Fibroblast of peridontal ligament (primary cell): ENCODE data around the gene SWAP70.
"Not testable (repeated sequence)": the region's sequence is repeated elsewhere in the genome, so short reads cannot be mapped to it uniquely, and the experiment has no call there.

Experiments used
- DNase-seq: peaks from one replicate; pipeline ENCODE4 v3.0.0-alpha.2; 2010; ENCODE audit errors: extremely low read depth

Gene SWAP70

DNA sequence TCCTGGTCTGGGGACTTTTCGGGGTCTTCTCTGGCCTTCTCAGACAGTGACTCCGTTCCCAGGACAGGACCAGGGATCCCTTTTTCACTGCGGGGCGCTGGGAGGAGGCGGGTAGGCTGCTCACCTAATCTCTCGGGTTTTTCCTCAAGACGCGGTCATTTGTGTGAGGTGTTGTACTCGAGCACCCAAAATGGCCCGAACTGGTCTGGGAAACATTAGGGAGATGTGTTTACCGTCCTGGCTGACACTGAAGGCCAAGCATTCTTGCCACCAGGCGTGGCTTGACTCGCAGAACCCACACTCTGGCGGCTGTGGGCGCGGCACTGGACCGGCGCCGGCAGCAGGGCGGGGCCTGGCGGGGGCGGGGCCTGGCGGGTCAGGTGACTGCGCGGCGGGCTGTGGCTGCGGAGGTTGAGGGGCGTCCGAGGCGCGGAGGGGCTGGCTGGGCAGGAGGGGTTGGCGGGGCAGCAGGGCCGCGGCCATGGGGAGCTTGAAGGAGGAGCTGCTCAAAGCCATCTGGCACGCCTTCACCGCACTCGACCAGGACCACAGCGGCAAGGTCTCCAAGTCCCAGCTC lies at the start of gene SWAP70:
Gene SWAP70 (plus strand): TSS at position 379 of the 577 bp plus-strand sequence. CDS start 103 bp downstream, at position 482.
- peak; percentile 87 for DNase-seq

DNA sequence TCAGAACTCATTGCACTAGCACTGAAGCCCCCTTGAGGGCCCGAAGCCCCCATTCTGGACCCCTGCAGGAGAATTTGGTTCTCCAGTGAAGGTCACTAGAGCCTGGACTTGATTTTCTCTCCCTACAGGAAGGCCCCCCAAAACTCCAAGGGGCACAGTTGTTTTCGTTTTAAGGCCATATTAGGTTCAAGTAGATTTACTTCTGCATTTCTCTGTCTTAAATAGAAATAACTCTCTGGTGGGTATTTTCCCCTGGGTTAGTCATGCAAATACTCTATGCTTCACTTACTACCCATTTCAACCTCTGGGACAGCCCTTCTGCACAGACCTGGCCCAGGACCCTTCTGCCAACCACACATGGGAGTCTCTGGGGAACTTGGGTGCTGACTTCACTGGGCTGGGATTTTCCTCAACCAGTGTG lies 48.8 kb upstream of the SWAP70 start:
- peak; percentile 23 for DNase-seq

DNA sequence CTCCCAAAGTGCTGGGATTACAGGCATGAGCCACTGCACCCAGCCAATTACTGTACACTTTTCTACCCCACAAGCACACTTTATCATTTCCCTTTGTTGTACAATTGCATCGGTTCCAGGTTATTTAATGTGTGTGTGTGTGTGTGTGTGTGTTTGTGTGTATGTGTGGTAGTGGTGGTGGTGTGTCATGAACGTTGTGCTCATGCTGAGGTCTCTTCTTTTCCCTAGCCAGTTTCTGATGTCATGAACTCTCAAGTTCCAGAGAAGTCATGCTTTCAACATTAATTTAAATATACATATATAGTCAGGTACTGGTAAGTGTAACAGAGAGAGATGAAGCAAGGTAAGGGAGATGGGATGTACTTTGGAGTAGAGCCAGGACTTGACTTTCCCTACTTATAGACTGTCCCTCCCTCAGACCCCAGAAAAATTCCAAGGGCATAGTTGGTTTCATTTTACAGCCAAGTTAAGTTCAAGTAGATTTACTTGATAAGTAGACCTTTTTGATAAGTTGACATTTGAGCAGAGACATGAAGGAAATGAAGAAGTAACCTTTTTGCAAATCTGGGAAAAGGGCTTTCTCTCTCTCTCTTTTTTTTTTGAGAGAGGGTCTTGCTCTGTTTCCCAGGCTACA lies 47.7 kb upstream of the SWAP70 start:
- DNase-seq = peak; percentile 37

DNA sequence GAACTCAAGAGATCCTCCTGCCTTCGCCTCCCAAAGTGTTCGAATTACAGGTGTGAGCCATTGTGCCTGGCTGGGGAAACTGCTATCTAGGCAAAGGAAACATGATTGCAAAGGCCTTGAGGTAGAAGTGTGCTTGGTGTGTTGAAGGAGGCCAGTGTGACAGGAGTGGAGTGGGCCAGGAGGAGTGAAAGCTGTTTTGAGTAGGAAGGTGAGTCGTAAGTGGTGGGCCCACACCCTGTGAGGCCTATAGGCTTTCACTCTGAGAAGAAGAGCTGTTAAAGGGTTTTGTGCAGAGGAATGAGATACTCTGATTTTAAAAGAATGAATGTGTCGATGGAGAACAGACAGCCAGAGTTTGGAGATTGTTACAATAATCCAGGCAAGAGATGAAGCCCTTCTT lies 47.0 kb upstream of the SWAP70 start:
- no peak for DNase-seq

DNA sequence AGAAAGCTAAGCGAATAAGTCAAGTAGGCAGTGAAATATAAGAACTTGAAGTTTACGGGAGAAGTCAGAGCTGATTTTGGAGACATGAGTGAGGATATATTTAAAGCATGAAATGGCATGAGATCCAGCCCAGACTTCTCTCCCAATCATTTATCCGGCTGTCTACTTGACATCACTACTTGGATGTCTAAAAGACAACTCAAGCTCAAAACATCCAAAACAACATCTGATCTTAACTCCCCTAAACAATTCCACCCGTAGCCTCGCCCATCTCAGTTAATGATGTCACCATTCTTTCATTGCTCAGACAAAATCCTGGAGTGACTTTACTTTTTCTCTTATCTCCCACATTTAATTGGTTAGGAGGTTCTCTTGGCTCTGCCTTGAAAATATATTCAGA lies 45.9 kb upstream of the SWAP70 start:
- peak; percentile 88 for DNase-seq

DNA sequence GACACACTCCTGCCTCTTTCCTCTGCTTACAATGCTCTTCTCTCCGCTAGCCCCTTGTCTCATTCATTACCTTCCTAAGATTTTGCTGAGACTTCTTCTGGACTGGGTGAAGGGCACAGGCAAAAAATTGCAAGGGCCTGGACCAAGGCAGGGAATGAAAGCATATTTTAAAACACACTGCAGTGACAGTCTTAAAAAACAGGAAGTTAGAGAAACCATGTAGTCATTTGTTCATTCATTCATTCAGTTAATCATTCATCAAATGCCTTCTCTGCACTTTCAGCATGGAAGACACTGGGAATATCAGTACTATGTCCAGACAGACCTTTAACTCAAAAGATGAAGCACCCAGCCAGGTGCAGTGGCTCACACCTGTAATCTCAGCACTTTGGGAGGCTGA lies 44.9 kb upstream of the SWAP70 start:
- DNase-seq = no peak

DNA sequence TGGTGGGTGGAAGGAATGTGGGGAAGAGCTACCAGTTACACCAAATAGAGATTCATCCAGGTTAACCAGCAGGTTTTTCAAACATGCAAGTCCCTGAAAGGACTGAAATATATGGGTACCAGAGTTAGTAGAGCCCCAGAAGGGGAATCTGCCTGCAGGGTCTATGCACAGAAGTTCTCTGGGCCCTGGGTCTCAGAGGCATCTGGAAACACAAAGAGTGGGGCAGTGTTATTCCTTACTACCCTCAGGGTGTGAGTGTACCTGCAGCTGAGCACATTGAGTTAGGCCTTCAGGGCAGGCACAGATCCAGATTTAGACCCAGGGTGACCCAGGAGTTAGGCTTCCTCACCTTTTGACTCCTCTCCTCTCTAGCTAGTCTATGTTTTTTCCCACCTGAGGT lies 43.9 kb upstream of the SWAP70 start:
- DNase-seq = no peak

DNA sequence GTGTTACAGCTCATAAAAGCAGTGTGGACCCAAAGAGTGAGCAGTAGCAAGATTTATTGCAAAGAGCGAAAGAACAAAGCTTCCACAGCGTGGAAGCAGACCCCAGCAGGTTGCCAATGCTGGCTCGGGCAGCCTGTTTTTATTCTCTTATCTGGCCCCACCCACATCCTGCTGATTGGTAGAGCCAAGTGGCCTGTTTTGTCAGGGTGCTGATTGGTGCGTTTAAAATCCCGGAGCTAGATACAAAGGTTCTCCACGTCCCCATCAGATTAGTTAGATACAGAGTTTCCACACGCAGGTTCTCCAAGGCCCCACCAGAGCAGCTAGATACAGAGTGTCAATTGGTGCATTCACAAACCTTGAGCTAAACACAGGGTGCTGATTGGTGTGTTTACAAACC lies 41.5 kb upstream of the SWAP70 start:
- not testable (repeated sequence) for DNase-seq

DNA sequence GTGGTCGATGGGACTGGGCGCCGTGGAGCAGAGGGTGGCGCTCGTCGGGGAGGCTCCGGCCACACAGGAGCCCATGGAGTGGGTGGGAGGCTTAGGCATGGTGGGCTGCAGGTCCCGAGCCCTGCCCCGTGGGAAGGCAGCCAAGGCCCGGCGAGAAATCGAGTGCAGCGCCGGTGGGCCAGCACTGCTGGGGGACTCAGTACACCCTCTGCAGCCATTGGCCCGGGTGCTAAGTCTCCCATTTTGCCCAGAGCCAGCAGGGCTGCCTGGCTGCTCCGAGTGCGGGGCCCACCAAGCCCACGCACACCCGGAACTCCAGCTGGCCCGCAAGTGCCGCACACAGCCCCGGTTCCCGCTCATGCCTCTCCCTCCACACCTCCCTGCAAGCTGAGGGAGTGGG lies 40.8 kb upstream of the SWAP70 start:
- DNase-seq = not testable (repeated sequence)

DNA sequence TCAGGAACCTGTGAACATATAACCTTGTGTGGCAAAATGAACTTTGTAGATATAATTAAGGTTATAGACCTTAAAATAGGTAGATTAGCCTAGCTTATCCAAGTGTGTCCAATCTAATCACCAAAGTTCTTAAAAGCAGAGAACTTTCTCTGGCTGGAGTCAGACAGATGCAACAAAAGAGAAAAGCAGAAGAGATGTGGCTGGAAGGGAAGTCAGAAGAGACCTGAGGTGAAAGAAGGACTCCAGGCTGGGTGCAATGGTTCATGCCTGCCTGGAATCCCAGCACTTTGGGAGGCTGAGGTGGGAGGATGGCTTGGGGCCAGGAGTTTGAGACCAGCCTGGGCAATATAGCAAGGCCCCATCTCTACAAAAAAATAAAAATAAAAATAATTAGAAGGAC lies 39.4 kb upstream of the SWAP70 start:
- DNase-seq = no peak

DNA sequence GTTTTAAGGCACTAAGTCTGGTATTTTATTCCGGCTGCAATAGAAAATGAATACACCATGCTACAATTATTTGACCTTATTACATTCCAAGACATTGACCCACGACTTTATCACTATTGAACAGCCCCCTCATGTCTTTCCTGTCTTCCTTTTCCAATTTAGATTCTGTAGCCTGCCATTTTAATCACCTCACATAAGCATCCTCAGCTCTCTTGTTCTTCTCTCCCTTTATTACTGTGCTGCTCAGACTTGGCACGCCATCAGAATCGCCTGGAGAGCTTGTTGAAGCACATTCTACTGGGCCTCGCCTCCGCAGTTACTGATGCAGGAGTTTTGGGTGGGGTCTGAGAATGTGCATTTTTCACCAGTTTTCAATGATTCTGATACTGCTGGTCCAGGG lies 38.7 kb upstream of the SWAP70 start:
- no peak for DNase-seq

DNA sequence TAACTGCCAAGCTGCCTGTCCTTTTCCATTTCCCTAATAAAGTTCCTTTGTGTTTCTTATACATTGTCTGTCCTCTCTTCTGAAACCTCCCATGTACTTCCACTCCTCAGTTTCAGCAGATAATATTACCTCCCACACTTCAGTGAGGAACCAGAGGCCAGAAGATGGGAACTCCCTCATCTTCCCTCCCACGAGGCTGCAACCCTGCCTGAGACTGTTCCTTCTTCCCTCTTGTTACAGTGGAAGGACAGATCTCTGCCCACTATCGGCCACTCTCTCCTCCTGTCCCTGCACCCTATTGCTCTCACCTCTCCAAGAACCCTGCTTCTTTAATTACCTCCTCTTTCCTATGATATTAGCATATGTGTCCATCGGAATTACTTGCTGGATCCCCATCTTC lies 38.1 kb upstream of the SWAP70 start:
- DNase-seq = no peak

DNA sequence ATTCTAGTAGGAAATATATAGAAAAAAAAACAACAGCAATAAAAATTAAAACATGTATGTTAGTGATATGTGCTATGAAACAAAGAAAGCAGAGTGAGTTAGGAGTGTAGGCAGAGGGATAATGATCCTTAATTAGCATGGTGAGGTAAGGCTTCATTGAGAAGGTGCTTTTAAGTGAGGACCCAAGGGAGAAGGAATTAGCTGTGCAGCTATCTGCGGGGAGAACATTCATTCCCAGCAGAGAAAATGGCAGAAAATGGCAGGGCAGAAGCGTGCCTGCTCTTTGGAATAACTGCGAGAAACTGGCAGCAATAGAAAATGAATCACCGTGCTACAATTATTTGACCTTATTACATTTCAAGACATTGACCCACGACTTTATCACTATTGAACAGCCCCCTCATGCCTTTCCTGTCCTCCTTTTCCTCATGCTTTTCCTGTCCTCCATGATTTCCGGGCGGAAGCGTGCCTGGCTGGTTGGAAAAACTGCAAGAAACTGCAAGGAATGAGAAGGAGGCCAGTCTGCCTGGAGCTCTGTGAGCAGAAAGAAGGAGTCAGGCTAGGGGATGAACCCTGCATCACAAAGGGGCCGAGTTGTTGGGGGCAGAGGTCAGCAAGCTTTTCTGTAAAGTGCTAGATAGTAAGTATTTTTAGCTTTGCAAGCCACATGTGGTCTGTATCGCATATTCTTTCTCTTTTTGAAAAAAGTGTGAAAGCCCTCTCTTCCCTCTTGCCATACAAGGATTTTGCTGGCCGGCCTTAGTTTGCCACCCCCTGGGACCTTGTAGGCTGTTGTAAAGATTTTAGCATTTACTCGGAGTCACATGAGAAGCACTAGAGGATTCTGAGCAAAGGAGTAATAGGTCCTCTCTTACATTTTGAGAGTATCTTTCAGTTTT lies 37.1 kb upstream of the SWAP70 start:
- peak; percentile 45 for DNase-seq

DNA sequence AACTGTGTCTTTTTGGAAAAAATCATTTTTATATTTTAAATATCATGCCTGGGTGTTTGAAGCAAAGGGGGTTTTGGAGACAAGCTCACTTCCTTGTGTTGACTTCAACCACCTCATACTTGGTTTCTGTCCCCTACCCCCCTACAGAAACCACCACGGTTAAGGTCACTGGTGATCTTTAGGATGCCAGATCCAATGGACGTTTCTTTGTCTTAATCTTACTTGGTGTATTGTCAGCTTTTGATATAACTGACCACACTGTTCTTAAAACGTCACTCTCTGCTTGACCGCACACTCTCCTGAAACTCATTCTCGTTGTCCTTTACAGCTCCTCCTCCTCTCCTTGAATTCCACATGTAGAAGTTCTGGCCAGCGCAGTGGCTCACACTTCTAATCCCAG lies 34.8 kb upstream of the SWAP70 start:
- DNase-seq = no peak

DNA sequence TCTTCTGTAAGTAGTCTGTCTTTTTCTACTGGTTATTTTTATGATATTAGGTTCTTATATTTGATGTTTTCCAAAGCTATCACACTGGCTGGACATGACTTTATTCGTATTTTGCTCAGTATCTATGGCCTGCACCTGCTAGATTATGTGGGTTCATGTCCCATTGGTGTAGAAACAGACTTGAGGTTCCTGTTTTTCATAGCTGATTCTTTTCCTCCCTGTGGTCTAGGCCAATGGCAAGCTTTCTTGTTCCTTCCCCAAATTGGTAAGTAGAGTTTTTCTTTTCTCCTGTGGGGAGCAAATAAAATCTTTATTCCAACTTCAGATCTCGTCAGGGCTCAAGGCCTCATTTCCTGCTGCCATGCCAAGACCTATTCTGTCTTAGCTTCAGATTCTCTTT lies 30.2 kb upstream of the SWAP70 start:
- DNase-seq = no peak

DNA sequence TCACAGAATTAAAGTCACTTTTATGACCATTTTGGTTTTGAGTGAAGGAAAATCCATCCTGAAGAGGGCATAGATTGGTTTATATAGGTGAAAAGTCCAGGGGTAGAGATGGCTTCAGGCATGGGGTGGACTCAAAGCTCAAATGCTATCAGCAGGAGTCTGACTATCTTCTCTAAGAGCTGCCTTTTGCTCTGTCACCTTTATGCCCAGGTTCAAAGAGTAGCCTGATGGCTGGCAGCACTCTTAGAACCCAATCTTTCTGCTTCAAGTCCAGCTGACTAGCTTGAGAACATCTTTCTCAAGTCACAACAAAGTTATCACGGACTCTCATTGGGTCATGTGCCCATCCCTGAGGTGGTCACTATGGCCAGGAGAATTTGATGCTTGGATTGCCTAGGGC lies 27.2 kb upstream of the SWAP70 start:
- no peak for DNase-seq

DNA sequence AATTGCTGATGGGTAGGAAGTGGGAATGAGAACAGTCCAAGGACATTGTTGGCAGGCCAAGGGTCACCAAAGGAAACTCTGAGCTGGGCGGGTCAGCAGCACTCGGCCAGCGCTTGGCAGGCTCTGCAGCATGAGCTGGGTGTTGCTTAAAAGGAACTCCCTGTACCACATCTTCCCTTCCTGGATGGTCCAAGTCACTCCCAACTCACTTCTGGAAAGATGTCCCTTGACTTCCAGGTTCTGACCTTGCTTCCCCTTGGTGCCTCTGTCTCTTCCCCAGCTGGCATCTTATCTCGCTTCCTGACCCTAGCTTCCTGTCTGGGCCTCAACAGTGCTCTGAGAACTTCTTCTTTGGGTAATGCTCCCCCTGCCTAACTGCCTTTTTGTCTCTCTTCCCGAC lies 24.8 kb upstream of the SWAP70 start:
- DNase-seq = no peak

DNA sequence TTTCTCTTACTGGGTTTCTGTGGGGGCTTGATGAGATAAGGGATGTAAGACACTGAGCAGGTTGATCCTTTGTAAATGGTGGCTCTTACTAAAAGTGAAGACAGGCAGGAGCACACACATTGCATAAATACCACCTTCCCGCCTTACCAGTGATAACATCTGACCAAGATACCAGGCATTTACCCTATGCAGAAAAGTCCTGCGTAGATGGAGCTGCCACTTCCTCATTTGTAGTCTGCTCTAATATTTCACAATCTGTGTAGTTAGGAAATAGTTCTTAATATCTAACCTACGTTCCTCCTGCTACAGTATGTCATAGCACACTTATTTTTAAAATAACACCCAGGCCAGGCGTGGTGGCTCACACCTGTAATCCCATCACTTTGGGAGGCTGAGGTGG lies 23.9 kb upstream of the SWAP70 start:
- DNase-seq = no peak

DNA sequence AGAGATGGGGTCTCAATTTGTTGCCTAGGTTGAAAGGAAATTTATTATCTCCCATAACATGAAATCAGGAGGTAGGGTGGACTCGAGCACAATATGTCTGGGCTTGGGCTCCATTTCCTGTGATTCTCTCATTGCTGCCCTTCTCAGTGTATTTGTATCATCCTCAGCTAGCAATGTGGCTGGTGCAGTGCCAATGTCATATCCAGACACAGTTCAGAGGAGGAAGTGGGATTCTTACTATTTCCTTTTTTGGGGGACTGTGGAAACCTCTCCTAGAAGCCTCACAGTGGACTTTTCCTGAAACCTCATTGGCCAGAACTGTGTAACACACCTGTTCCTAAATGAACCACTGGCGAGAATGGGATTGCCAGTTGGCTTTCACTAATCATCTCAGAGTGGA lies 21.0 kb upstream of the SWAP70 start:
- DNase-seq = no peak

DNA sequence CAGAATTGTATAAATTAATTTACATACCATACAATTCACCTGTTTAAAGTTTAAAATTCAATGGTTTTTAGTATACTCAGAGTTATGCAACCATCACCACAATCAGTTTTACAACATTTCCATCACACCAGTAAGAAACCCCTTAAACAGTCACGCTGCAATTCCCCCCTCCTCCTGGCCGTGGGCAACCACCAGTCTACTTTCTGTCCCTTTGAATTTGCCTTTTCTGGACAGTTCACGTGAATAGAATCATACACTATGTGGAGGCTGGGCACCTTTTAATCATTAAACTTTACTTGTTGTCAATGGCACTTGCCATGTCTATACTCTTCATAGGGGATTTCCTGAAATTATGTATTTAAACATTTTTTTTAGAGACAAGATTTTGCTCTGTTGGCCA lies 20.1 kb upstream of the SWAP70 start:
- no peak for DNase-seq

DNA sequence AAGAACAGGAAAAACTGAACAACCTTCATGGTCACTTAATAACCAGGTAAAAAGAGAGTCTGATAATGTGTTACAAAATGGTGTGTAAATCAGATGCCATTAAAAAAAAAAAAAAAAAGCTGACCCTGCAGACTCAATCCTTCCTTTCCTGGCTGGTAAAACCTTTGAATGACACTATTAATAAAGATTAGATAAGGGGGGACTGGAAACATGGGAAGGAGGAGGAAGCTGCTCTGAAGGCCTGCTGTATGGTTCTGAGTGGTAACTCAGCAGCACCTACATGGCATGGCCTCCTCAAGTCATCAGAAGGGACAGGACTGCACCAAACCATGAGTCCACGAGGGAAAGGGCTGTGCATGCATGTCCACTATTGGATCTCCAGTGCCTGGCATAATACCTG lies 18.0 kb upstream of the SWAP70 start:
- DNase-seq = no peak

DNA sequence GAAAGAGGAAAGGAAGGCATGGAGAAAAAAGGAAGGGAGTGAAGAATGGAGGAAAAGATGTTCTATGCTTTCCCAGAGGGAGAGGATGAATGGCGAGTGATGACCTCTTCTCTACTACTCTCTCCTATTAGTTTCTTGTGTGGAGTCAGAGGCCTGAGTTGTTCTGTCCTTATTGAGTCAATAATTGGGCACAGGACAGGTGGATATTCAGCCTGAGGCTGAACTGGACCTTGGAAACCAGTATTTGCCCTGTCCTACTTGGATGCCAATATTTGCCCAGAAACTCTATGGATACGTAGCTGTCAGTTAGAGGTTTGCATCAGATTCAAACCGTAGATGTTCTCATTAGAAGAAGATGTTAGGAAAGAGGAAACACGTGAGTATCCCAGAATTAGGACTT lies 17.6 kb upstream of the SWAP70 start:
- no peak for DNase-seq

DNA sequence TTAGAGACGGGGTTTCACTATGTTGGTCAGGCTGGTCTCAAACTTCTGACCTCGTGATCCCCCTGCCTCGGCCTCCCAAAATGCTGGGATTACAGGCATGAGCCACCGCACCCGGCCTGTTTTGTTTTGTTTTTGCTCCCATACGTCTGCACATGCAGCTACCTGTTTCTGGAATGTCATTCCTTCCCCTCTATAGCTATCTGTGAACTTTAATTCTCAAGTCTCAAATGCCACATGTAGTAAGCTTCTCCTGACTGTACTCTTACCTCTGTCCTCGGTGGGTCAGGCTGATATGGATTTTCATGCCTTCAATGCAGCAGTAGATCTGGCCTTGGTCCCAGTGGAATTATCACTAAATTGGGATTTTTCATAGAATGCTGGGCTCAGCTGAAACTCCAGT lies 12.4 kb upstream of the SWAP70 start:
- no peak for DNase-seq
